ENCODE data around the gene PTPN20. TPM values are rescaled to one million over a fixed set of nuclear protein-coding genes. Genes with fewer than 3 reads are reported as not detected.
"Not testable (repeated sequence)": the region's sequence is repeated elsewhere in the genome, so short reads cannot be mapped to it uniquely, and the experiment has no call there.

Gene PTPN20
- total RNA-seq, 6 experiments from 2014 or later, result not detected

DNA sequence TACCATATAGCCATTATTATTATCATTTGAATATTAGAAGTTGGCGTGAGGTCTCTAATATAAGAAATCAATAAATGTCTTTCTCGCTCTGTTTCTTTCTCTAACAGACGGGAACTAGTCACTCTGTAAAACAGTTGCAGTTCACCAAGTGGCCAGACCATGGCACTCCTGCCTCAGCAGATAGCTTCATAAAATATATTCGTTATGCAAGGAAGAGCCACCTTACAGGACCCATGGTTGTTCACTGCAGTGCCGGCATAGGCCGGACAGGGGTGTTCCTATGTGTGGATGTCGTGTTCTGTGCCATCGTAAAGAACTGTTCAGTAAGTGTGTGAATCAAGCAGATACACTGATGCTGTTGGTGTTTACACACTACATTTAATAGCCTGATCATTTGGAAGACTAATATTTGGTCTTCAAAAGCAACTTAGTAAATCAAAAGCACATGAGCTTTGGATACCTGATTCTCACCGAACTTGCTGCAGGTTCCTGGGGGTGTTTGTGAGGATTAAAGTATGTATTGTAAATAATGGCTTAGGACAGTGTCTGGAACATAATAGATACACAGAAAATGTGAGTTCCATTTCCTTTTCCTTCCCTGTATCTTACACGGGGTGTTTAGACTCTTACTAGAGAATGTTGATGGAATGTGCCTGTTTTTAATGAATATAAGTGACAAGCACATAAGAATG is 76.2 kb downstream of the PTPN20 start:
- H3K27me3 Mint-ChIP-seq (ENCODE audit: insufficient read depth); H3K4me1 Mint-ChIP-seq (ENCODE audit: low read depth); H3K4me3 Mint-ChIP-seq; H3K36me3 Mint-ChIP-seq (ENCODE audit: low read depth); DNase-seq; H3K9me3 Mint-ChIP-seq; H3K27ac Mint-ChIP-seq: not testable (repeated sequence)

DNA sequence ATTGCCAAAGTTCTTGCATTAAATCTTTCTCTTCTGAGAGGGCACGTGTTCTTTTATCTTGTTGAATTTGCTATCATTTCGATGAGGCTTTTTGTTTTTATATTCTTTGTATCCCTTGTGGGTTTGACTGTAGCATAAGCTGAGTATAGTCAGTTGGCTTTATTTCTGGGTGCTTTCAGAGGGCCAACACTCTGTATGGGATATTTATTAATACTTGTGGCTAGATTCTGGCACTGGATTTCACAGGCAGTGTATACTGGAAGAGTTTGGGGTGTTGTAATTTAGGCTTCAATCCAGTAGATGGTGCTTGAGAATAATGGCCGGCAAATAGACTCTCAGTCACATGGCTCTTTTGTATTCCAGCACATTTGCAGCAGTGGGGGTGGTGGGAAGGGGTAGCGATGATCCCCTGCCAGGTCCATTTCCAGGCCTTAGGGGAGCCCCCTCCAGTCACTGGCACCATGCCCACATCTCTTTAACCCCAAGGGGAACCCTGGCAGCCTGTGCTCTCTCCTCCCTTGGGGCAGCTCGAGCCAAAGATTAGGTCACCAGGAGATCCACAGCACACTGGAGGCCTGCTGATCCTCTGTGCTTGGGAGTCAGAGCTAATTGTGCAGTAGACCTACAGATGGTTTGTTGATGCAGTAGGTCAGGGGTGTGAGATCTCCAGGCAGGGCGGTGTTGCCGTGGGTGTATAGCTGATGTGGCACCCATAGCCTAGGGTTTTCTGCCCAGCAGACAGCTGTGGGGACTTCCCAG is 81.8 kb downstream of the PTPN20 start:
- no peak overlapping the region; the same call in 1 of the 2 replicates for H3K4me3 Mint-ChIP-seq
- peaks cover 5% of the 10 kb centered on the region for H3K27me3 Mint-ChIP-seq (ENCODE audit: insufficient read depth)
- TF ChIP-seq, protein P1, sequence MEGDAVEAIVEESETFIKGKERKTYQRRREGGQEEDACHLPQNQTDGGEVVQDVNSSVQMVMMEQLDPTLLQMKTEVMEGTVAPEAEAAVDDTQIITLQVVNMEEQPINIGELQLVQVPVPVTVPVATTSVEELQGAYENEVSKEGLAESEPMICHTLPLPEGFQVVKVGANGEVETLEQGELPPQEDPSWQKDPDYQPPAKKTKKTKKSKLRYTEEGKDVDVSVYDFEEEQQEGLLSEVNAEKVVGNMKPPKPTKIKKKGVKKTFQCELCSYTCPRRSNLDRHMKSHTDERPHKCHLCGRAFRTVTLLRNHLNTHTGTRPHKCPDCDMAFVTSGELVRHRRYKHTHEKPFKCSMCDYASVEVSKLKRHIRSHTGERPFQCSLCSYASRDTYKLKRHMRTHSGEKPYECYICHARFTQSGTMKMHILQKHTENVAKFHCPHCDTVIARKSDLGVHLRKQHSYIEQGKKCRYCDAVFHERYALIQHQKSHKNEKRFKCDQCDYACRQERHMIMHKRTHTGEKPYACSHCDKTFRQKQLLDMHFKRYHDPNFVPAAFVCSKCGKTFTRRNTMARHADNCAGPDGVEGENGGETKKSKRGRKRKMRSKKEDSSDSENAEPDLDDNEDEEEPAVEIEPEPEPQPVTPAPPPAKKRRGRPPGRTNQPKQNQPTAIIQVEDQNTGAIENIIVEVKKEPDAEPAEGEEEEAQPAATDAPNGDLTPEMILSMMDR (IDR thresholded peaks at IDR 0.05), result peak; percentile 79
- peak; percentile 47 for DNase-seq
- H3K9me3 Mint-ChIP-seq, result no peaks in the 10 kb centered on the region
- no peak overlapping the region for H3K27ac Mint-ChIP-seq
- H3K4me1 Mint-ChIP-seq (ENCODE audit: low read depth), result peaks cover 8% of the 10 kb centered on the region
- H3K36me3 Mint-ChIP-seq (ENCODE audit: low read depth), result no peaks in the 10 kb centered on the region

DNA sequence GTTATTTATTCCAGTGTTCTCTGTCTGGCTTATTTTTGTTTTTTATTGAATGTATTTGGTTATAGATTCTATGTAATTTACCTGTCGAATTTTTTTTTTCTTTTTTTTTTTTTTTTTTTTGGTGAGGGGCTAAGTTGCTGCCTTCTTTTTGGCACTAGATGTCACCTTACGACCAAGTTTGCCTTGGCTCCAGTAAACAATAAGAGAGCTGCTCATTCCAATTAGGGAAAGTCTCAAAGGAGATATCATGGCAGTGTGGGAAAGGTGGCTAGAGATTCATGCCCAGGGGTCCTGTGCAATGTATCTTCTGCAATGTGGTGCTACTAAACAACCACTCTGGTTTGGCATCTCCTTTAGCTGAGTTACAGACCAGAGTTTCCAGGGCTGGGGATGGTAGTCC is 84.0 kb downstream of the PTPN20 start:
- Mint-ChIP-seq H3K4me3 (no peak overlapping the region), H3K27ac (no peak overlapping the region), H3K36me3 (ENCODE audit: low read depth) (no peaks in the 10 kb centered on the region), H3K27me3 (ENCODE audit: insufficient read depth) (peaks cover 5% of the 10 kb centered on the region), H3K4me1 (ENCODE audit: low read depth) (peaks cover 8% of the 10 kb centered on the region), H3K9me3 (no peaks in the 10 kb centered on the region)
- TF ChIP-seq, protein P1 (IDR thresholded peaks at IDR 0.05), result peak; percentile 42; the same call in 1 of the 2 replicates
- no peak for DNase-seq

DNA sequence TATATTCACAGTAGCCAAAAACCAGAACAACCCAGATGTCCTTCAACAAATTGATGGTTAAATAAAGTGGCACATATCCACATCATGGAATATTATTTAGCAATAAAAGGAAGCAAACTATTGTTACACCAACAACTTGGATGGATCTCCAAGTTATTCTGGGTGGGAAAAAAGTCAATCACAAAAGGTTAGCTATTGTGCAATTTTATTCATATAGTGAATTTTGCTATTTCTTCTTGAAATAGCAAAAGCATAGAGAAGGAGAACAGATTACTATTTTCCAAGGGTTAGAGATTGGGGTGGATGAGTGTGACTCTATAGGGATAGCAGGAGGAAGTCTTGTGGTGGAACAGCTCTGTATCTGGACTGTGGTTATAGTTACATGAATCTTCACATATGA is 87.0 kb downstream of the PTPN20 start:
- H3K27ac Mint-ChIP-seq, result no peak overlapping the region
- H3K9me3 Mint-ChIP-seq, result no peaks in the 10 kb centered on the region
- peaks cover 5% of the 10 kb centered on the region; the same call in 1 of the 2 replicates for H3K27me3 Mint-ChIP-seq (ENCODE audit: insufficient read depth)
- no peak for DNase-seq
- H3K4me1 Mint-ChIP-seq (ENCODE audit: low read depth), result peaks cover 1% of the 10 kb centered on the region
- TF ChIP-seq, protein P1 (IDR thresholded peaks at IDR 0.05), result no peak
- no peak overlapping the region for H3K4me3 Mint-ChIP-seq
- H3K36me3 Mint-ChIP-seq (ENCODE audit: low read depth), result no peaks in the 10 kb centered on the region

DNA sequence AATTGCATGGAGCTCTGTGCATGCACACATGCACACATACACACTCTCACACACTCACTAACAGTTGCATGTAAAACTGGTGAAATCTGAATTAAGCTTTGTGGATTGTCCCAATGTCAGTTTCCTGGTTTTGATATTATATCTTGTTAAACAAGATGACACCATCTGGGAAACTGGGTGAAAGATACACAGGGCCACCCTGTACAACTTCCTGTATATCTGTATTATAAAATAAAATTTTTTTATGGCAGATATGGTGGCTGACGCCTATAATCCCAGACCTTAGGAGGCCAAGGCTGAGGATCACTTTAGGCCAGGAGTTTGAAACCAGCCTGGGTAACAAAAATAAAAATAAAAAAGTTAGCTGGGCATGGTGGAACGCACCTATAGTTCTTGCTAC is 87.4 kb downstream of the PTPN20 start:
- Mint-ChIP-seq H3K27ac (no peak overlapping the region), H3K36me3 (ENCODE audit: low read depth) (no peaks in the 10 kb centered on the region), H3K4me1 (ENCODE audit: low read depth) (no peaks in the 10 kb centered on the region), H3K27me3 (ENCODE audit: insufficient read depth) (peaks cover 5% of the 10 kb centered on the region; the same call in 1 of the 2 replicates), H3K4me3 (no peak overlapping the region), H3K9me3 (no peaks in the 10 kb centered on the region)
- TF ChIP-seq, protein P1 (IDR thresholded peaks at IDR 0.05), result no peak
- DNase-seq, result no peak

DNA sequence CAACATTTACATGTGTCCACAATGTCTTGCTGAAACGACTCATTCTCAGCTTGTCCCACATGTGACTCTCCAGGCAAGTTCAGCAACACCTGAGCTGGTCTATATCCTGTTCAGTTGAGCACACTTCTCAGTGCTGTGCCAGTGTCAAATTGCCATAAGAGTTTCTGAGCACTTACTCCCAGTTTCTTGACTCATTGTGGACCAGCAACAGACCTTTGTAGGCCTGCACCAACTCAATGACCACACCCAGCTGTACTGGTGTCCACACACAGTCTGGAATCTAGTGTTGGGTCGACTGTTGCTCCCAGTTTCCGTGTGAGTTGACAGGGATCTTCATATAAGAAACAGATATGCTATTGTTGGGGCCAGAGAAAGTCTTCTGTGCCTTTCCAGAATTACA is 88.0 kb downstream of the PTPN20 start:
- Mint-ChIP-seq H3K27ac (no peak overlapping the region), H3K4me3 (no peak overlapping the region), H3K9me3 (no peaks in the 10 kb centered on the region), H3K27me3 (ENCODE audit: insufficient read depth) (peaks cover 5% of the 10 kb centered on the region; the same call in 1 of the 2 replicates), H3K36me3 (ENCODE audit: low read depth) (no peaks in the 10 kb centered on the region), H3K4me1 (ENCODE audit: low read depth) (no peaks in the 10 kb centered on the region)
- TF ChIP-seq, protein P1 (IDR thresholded peaks at IDR 0.05), result no peak
- no peak for DNase-seq

All from HFFc6 (cell line).